Panc1 (cell line): Measurements from ENCODE around the gene MND1. TPM values are rescaled to one million over a fixed set of nuclear protein-coding genes. Genes with fewer than 3 reads are reported as not detected.

Source experiments
- ATAC-seq: fragments of 200-7000 bp; cut with Tn5 transposase; 2 replicates; pipeline ENCODE4 v1.9.1; 2020; ENCODE audit warnings: mild to moderate bottlenecking, moderate library complexity
- BruUV-seq: library from RNA; stranded (reverse); fragments of 400-500 nt; replicated peaks from 2 replicates; lab custom pipeline; 2021; lab: Mats Ljungman, UMichigan
- CTCF ChIA-PET: fragments of 300-600 bp; sonication (Branson Sonifier 250); formaldehyde crosslinking; loops from one replicate; lab custom pipeline; 2022; ENCODE audit warnings: antibody characterized with exemption; lab: Charles Lee
- POLR2A ChIA-PET: fragments of 300-600 bp; sonication (Branson Sonifier 250); formaldehyde crosslinking; loops from one replicate; lab custom pipeline; 2022; ENCODE audit warnings: antibody characterized with exemption; lab: Charles Lee
- DNase-seq: peaks from one replicate; pipeline ENCODE4 v3.0.0-alpha.2; 2010; ENCODE audit warnings: low read depth, low spot score
- H3K27ac ChIP-seq: 2 replicates; pipeline ENCODE4 v1.5.1; 2011; ENCODE audit warnings: mild to moderate bottlenecking, low read length, inconsistent platforms
- H3K27me3 ChIP-seq: fragments of 200-500 bp; sonication (Bioruptor generic); 2 replicates; pipeline ENCODE4 v1.6.0; 2014; ENCODE audit warnings: low read length, inconsistent platforms; ENCODE audit not compliant: control insufficient read depth, insufficient read depth
- H3K36me3 ChIP-seq: fragments of 200-500 bp; sonication (Bioruptor generic); 2 replicates; pipeline ENCODE4 v1.5.1; 2014; ENCODE audit warnings: inconsistent platforms, mild to moderate bottlenecking, low read length, moderate library complexity; ENCODE audit not compliant: control insufficient read depth, insufficient read depth
- H3K4me1 ChIP-seq: 2 replicates; pipeline ENCODE4 v1.5.1; 2011; ENCODE audit warnings: inconsistent platforms, mild to moderate bottlenecking, low read length, moderate library complexity; ENCODE audit not compliant: control insufficient read depth, insufficient read depth
- H3K4me3 ChIP-seq, 2 experiments: 2 replicates each; pipeline ENCODE4 v1.5.1; 2011 to 2012; ENCODE audit warnings: low read depth in 2 of 2, low read length in 2 of 2, mild to moderate bottlenecking in 2 of 2, inconsistent platforms in 1 of 2, moderate library complexity in 1 of 2
- H3K9me3 ChIP-seq: fragments of 200-500 bp; sonication (Bioruptor generic); 2 replicates; pipeline ENCODE4 v1.5.1; 2014; ENCODE audit warnings: low read depth, mild to moderate bottlenecking, inconsistent platforms, low read length, moderate library complexity; ENCODE audit not compliant: control insufficient read depth, insufficient read depth
- CTCF ChIP-seq: fragments of 450-650 bp; IDR thresholded peaks from 2 replicates; pipeline ENCODE4 v1.5.1; 2017; ENCODE audit warnings: mild to moderate bottlenecking
- POLR2AphosphoS5 ChIP-seq: IDR thresholded peaks from 2 replicates; pipeline ENCODE4 v1.6.1; 2012; ENCODE audit warnings: mild to moderate bottlenecking, low read depth, low read length, moderate library complexity
- REST ChIP-seq, 2 experiments: IDR thresholded peaks; 2 replicates each; pipeline ENCODE4 v1.6.1; 2011 to 2012; ENCODE audit warnings: low read depth in 2 of 2, control low read depth in 1 of 2, low read length in 1 of 2, mild to moderate bottlenecking in 1 of 2, moderate library complexity in 1 of 2; ENCODE audit not compliant: insufficient read depth in 1 of 2
- SIN3A ChIP-seq: IDR thresholded peaks from 2 replicates; pipeline ENCODE4 v1.6.1; 2012; ENCODE audit warnings: low read depth, mild to moderate bottlenecking, low read length, moderate library complexity, borderline replicate concordance; ENCODE audit not compliant: insufficient read depth
- TCF7L2 ChIP-seq: IDR thresholded peaks from 2 replicates; pipeline ENCODE4 v1.6.1; 2011; ENCODE audit warnings: mild to moderate bottlenecking, low read depth, low read length, inconsistent platforms
- in situ Hi-C: cut with HindIII; loops from 2 replicates; pipeline ENCODE4 v1.10.0; 2016; ENCODE audit warnings: low sequenced_read_pairs, low pct_unique_long_range_greater_than_20kb
- intact Hi-C: fragments of 100-400 bp; cut with micrococcal nuclease; formaldehyde crosslinking; loops from one replicate; pipeline ENCODE4 v1.10.0; 2022; ENCODE audit not compliant: unreplicated experiment
- total RNA-seq: library from RNA; stranded (reverse); gene quantifications from one replicate; pipeline ENCODE4 v1.2.1, GENCODE V29; 2021; ENCODE audit not compliant: unreplicated experiment

Gene MND1
- total RNA-seq, 1 experiment from 2014 or later: 9.4 TPM

- no TSS peak for BruUV-seq
- CTCF ChIA-PET: no interaction called here
- no peak for DNase-seq
These were observed 96.0 kb downstream of the MND1 start for GRCh38 chr4:153440475-153440874.

GRCh38 chr4:153447175-153447905 is 102.9 kb downstream of the MND1 start:
- intact Hi-C loops: no loop called here
- CTCF ChIA-PET: no interaction called here
- Histone ChIP-seq H3K4me1 (no peaks in the 10 kb centered on the region), H3K36me3 (no peaks in the 10 kb centered on the region), H3K27me3 (no peaks in the 10 kb centered on the region), H3K27ac (no peak overlapping the region), H3K9me3 (no peaks in the 10 kb centered on the region), H3K4me3 (no peak overlapping the region)
- no peak for TF ChIP-seq TCF7L2
- no peak for TF ChIP-seq REST (IDR thresholded peaks at IDR 0.05; ENCODE audit: insufficient read depth in 1 of 2, low read depth in 2 of 2, low read length in 1 of 2)
- no peak for TF ChIP-seq CTCF
- no peak for TF ChIP-seq POLR2AphosphoS5
- TF ChIP-seq SIN3A: no peak
- no peak for ATAC-seq
- POLR2A ChIA-PET: no interaction called here
- no TSS peak for BruUV-seq
- in situ Hi-C loops: no loop called here
- no peak for DNase-seq

More at GRCh38 chr4:153440475-153440874, 96.0 kb downstream of the MND1 start:
- POLR2A ChIA-PET: no interaction called here
- TF ChIP-seq REST (IDR thresholded peaks at IDR 0.05; ENCODE audit: insufficient read depth in 1 of 2, low read depth in 2 of 2, low read length in 1 of 2) (no peak), TCF7L2 (no peak), CTCF (no peak), POLR2AphosphoS5 (no peak), SIN3A (no peak)
- Histone ChIP-seq H3K9me3 (no peaks in the 10 kb centered on the region), H3K36me3 (no peaks in the 10 kb centered on the region), H3K27ac (no peak overlapping the region), H3K4me3 (no peak overlapping the region), H3K27me3 (no peaks in the 10 kb centered on the region), H3K4me1 (no peaks in the 10 kb centered on the region)
- intact Hi-C loops: no loop called here
- in situ Hi-C loops: no loop called here
- no peak for ATAC-seq
